HG03066 (cell line): ENCODE measurements around the gene MYLK.
"Not testable (repeated sequence)": the region's sequence is repeated elsewhere in the genome, so short reads cannot be mapped to it uniquely, and the experiment has no call there.

ENCODE experiments used
- ATAC-seq: cut with Tn5 transposase; IDR thresholded peaks from one replicate; pipeline ENCODE4 v1.9.1; 2021; ENCODE audit warnings: low read depth; ENCODE audit not compliant: unreplicated experiment

Gene MYLK

DNA sequence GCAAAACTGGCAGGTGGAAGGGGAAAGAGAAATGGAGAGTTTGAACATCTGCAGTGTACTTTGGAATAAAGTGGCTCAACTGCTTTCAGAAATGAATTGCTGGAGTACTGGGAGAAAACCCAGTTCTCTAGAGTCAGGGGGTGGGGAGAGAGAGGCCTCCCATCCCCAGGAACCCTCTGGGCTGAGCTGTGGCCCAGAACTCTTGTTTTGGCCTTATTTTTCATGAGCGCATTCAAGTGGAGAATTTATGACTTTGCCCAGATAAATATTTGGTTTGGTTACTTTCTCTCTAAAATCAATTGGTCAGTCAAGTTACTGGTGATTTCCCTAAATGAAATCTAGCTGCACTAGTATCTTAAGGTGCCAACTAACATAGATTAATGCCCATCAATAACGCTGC, 270.6 kb downstream of the MYLK start:
- no peak for ATAC-seq

DNA sequence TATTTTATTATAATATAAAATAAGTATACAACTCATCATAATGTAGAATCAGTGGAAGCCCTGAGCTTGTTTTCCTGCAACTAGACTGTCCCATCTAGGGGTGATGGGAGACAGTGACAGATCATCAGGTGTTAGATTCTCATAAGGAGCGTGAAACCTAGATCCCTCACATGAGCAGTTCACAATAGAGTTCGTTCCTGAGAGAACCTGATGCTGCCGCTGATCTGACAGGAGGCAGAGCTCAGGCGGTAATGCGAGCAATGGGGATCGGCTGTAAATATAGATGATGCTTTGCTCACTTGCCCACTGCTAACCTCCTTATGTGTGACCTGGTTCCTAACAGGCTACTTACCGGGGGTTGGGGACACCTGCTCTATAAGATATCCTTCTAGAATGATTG, 272.5 kb downstream of the MYLK start:
- ATAC-seq, result not testable (repeated sequence)

DNA sequence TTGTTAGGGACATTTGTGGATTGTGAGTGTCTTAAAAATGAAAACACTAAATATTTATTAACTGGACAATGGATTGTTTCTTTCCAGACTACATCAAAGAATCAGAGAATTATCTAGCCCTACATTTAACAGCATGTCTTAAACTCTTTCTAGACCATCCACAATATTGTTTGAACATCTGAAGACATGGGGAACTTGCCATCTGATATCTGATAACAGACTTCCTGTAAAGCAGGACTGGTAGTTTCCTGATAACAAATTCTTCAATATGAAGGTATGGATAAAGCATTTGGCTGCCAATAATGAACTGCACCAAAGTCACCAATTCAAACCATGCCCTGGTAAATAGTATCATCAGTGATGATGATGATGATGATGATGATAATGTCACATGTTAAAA, 273.1 kb downstream of the MYLK start:
- ATAC-seq, result no peak

DNA sequence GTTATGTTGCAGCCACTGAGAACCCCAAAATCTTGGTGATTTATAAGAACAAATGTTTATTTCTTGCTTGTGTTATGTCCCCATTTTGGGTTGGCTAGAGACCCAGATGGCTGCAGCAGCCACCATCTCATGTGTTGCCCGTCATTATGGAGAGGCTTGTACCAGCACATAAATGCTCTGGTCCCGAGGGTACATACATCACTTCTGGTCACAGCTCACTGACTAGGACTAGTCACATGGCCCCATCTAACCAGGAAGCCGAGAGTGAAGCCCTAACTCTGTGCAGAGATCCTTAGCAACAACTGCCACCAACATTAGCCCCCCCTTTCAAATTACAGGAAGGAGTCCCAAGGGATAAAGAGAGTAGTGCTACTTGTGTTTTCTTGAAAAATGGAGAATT, 273.8 kb downstream of the MYLK start:
- ATAC-seq, result peak; percentile 73

DNA sequence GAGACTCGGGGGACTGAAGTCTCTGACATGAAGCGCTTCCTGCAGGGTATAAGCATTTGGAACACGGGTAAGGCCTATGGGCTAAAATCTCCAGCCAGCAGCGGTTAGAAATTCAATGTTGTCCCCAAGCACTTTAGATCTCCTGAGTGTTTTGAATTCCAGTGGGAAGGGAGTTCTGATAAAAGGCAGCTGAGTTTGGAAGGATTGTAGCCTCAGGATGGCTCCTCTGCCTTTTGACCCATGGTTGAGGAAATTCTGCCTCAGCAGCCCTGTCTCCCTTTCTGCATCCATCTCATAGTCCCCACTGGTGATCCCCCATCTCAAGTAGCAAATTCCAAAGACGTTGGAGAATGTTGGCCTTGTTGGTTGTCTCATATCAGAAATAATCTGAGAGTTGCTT, 275.1 kb downstream of the MYLK start:
- ATAC-seq, result no peak

DNA sequence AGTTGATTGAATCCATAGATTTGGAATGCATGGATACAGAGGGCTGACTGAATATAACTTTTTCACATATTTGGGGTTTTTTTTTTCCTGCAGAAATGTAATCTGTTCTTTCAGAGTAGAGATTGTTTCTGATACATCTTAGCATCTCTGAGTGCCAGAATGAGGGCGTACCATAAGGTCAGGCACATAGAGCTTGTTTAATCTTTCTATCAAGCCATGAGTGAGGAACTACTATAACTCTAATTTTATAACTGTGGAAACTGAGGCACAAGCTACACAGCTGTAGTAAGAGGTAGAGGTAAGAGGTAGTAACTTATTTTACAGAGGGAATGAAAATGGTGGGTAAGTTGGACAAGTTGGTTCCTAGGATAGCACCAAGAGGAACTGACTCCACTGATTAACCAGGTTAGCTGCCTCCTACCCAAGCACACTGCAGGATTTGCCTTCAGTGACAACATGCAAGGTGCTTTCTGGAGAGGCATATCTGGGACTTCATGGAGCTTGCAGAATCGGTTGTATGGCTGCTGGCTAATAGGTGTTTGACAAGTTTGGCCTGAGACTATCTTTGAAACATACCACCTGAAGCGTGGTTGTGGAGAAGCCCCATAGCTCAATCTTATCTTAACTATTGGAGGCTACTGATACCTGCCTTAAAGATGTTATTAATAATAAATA, 275.7 kb downstream of the MYLK start:
- no peak for ATAC-seq

DNA sequence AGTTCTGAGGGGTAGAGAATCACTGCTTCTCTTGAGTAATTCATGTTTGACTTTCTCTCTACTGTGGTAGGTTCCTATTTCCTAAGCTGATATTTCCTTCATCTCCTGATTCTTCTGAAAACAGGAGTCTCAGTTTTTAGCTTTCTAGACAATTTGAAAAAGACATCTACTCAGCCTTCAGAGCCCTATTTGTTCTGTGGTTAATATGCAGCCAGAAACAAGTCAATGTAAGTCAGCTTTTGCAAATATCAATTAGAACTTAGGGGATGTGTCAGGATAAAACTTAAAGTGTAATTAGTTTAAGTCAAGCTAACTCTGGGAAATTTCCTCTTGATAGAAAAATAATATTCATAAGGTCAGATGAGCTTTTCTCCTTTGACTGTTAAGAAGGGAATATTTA, 277.6 kb downstream of the MYLK start:
- ATAC-seq, result no peak

DNA sequence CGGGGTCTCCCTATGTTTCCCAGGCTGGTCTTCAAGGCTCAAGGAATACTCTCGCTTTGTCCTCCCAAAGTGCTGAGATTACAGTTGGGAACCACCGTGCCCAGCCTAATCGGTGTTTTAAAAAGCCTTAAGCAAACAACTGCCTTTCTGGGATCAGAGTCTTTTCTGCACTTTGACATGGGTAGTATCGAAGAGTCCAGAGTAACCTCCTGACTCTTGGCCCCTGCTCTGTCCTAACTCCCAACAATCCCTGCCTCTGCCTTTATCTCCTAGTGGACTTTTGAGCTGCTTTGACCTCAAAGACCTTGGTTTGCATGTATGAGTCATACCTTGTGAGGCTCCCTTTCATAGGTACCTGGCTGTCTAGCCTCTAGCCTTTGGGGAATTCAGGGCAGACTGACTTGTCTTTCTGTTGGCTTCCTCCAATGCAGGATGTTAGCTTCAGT, 278.3 kb downstream of the MYLK start:
- ATAC-seq, result no peak

DNA sequence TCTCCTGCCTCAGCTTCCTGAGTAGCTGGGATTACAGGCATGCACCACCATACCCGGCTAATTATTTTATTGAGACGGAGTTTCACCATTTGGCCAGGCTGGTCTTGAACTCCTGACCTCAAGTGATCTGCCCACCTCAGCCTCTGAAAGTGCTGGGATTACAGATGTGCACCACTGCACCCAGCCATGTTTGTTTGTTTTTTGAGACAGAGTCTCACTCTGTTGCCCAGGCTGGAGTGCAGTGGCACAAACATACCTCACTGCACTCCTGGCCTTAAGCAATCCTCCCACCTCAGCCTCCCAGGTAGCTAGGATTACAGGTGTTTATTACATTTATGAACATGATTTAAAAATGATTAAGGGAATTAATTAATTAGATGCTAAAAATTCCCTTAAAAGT, 281.0 kb downstream of the MYLK start:
- ATAC-seq, result not testable (repeated sequence)

DNA sequence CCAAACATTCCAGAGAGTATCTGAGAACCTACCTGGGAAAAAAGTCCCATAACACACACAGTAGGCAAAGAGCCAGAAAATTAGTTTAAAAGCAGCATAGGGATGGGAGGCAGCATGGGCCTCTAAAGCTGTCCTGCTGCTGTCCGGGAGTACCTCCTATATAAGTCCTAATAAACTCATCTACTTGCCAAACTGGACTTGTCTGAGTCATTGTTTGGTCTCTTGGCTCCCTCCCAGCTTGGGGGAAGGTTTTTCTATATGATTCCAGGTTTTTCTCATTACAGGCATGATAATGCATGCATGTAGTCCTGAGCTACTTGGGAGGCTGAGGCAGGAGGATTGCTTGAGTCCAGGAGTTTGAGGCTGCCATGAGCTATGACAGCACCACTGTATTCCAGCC, 281.8 kb downstream of the MYLK start:
- no peak for ATAC-seq

DNA sequence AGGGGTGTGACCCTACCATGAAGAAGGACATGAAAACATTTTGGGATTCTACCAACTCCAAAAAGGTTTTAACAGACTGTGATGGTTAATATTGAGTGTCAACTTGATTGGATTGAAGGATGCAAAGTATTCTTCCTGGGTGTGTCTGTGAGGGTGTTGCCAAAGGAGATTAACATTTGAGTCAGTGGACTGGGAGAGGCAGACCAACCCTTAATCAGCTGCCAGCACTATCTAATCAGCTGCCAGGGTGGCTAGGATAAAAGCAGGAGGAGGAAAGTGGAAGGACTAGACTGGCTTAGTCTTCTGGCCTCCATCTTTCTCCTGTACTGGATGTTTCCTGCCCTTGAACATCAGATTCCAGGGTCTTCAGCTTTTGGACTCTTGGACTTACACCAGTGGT, 283.3 kb downstream of the MYLK start:
- ATAC-seq, result not testable (repeated sequence)

DNA sequence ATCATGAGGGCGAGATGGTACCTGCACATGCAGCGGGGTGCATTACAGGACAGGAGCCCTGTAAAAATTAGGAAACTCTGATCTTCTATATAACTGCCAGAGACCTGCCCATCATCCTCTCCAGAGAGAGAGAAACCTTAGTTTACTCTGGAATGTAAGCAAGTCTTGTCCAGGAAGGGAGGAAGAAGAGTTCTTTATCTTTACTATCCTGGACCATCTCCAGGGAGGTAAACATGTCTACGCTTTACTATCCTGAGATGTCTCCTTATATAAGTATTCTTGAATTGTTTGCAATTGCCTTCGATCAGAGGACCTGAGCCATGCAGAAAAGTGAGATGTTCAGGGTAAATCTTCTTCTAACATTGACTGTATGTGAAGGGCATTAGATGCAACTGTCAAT, 286.6 kb downstream of the MYLK start:
- ATAC-seq, result no peak

DNA sequence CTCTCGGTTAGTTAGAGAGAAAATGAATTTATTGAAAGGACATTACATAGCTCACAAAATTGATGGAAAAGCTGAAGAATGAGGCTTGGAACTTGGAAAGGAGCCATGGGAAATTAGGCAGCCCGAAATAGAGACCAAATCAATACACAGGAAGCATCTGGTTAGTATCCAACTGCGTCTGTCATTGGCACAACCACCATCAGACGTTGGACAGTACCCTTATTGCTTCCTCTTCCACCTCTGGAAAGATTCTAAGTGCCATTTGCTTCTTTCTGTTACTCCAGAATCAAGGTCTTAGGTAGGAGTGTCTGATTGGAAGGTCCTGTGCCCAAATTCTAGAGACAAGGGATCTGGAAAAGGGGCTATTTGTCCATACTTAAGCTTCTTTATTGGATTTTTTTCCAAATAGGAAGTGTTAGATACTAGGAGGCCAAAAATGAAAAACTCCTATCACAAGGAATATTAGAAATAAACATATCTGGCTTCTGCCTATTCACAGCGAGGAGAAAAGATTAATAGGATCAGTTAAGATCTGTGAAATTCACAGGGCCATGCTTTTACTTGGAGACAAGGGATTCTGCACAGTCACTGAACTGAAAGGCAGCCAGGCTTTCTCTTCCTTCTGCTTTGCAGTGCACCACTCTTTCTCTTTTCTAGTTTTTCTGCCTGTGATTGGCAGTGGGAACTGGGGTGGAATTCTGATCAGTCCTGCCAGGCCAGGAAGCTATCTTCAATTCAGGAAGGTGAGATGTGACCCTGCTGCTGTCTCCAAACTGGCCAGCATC, 288.5 kb downstream of the MYLK start:
- ATAC-seq, result no peak

DNA sequence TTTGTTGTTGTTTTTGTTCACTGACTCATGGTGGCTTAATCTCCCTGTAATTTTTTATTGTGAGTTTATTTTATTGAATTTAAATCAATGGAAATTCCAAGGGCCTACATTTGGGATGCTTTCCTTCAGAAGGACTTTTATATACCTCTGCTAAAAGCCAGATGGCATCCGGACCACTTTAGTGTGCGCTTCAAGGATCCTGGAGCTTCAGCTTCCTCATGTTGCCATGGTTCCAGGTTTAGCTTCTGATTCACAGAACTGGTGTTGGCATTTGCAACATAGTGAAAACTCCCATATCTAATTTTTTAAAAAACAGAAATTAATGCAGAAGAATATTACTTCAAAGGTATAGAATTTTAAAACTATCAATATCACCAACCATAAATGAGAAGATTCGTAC, 290.8 kb downstream of the MYLK start:
- no peak for ATAC-seq

DNA sequence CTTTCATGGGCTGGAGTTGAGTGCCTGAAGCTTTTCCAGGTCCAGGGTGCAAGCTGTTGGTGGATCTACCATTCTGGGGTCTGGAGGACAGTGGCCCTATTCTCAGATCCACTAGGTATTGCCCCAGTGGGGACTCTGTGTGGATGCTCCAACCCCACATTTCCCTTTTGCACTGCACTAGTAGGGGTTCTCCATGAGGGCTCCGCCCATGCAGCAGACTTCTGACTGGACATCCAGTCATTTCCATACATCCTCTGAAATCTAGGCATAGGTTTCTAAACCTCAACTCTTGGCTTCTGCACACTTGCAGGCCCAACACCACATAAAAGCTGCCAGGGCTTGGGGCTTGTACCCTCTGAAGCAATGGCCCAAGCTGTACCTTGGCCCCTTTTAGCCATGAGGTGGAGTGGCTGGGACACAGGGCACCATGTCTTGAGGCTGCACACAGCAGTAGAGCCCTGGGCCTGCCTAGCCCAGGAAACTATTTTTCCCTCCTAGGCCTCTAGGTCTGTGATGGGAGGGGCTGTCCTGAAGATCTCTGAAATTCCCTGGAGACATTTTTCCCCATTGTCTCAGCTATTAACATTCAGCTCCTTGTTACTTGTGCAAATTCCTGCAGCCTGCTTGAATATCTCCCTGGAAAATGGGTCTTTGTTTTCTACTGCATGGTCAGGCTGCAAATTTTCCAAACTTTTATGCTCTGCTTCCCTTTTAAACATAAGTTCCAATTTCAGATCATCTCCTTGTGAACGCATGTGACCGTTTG, 293.3 kb downstream of the MYLK start:
- ATAC-seq, result no peak

DNA sequence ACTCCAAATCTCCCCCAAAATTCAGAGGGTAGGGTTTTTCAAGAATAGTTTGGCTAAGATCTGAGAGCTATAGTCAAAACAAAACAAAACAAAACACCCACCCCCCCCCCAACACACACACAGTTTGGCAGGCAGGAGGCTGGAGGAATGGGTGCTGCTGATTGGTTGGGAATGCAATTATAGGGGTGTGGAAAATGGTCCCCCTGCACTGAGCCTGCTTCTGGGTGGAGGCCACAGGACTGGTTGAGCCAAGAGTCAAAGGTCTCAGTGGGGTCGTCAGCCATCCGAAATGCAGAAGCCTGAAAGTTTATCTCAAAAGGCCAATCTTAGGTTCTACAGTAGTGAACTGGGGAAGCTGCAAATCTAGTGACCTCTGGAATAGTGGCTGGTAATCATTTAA, 296.7 kb downstream of the MYLK start:
- no peak for ATAC-seq

DNA sequence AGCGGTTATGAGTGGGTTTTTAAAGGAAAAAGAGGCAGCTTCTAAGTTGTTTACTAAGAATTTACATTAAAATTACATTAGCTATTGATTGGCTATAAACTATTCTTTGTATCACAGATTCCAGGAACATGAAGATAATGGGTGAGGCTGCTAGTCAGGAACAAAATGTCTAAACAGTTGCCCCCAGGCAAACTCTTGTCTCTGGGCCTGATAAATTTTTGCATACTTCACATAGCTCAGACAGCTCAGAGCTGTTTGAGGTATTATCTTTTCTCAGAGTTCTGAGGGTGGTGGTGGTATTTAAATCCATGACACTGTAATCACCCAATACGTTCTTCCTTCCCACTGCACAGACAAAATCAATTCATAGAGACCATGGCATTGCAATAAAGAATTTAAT, 297.2 kb downstream of the MYLK start:
- no peak for ATAC-seq

DNA sequence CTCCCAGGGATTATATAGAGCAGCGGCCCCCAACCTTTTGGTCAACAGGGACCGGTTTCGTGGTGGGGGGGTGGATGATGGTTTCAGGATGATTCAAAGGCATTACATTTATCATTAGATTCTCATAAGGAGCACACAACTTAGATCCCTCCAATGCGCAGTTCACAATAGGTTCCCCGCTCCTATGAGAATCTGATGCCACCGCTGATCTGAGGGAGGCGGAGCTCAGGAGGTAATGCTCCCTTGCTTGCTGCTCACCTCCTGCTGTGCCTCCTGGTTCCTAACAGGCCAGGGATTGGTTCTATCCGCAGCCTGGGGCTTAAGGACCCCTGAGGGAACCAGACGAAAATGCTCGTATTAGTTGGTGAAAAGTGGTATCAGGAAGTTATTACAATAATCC, 298.0 kb downstream of the MYLK start:
- no peak for ATAC-seq

DNA sequence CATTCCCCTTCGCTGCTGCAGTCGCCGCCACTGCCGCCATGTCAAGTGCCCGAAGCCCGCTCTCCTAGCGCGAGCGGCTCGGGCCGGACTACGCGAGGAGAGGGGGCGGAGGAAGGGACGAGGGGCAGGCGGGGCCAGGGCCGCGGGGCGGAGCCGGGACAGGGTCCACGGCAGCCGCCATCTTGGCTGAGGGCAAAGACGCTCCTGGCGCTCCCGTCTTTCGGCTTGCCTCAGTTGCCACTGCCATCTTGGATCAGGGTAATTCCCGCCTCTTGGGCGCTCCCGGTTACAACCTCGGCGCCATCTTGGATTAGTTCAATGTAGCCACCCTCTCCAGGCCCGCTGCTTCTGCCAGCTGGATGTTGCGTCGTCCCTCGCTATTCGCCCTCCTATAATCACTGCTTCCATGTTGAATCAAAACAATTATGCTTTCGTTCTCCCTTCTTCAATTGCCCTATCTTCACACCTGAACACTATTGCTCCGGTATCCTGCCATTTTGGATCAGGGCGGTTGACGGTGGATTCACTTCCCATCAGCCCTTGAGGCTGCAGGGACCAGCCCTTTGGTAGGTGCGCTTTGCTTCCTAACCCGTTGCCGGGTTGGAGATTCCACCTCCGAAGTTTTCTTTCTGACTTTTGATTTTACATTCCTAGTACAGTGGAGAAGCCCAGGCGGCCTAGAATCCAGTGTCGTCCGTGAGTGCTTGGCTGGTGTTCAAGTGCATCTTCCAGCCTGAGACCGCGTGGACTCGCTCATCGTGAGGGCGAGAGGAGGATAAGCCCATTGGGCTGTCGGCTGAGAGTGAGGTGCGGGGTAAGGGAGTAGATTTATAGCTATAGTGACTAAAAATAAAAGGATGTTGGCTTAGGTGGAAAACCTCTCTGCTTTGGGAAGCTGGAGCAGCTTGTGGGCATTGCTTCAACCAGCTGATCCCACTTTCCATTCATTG, 298.9 kb downstream of the MYLK start, which contains the start of gene HACD2:
HACD2 (minus strand) TSS at position 66 of the 950 bp plus-strand sequence; CDS start at position 40, 26 bp downstream.
- ATAC-seq, result peak; percentile 91

DNA sequence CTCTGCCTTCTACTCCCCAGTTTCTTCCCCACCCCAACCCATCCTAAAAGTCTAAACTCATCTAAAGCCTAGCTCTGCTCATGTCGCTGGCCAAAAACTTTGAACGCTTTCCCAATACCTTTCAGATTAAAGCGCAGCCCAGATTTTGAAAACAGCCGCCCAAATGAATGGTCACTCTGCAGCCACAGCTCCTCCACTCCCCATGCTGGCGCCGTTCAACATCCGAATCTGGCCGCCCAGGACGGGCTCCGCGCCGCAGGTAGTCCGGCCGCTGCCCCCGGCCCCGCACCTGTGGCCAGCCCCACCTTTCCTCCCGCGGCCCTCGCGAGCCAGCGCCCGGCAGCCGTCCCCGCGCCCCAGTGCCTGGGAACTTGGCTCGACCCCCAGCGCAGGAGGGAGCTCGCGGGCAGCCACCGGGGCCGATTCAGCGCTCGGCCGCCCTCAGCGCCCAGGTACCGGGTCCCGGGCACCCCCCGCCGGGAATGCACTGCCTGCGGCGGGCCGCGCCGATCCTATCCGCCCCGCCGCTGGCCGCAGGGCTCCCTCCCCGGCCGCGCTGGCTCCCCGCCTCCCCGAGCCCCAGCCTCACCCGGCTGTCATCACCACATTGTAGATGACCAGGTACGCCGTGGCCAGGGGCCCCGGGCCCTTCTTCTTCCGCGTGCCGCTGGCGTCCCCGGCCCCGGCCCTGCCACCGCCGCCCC, 299.7 kb downstream of the MYLK start:
- ATAC-seq, result peak; percentile 22
